H9 (cell line): Measurements from ENCODE around the gene OVCH2. TPM values are rescaled to one million over a fixed set of nuclear protein-coding genes. Genes with fewer than 3 reads are reported as not detected.

Experiments used
- DNase-seq: peaks from one replicate; pipeline ENCODE4 v3.0.0-alpha.2; 2017
- H2AFZ ChIP-seq: one replicate; pipeline ENCODE4 v1.6.1; 2013; ENCODE audit warnings: mild to moderate bottlenecking, low read length, control low read depth, moderate library complexity
- H2AK5ac ChIP-seq: 2 replicates; pipeline ENCODE4 v1.6.1; 2013; ENCODE audit warnings: low read length, control low read depth, mixed read lengths; ENCODE audit not compliant: insufficient read length
- H2BK120ac ChIP-seq: one replicate; pipeline ENCODE4 v1.6.1; 2013; ENCODE audit warnings: low read depth, mild to moderate bottlenecking, low read length, control low read depth, inconsistent platforms; ENCODE audit not compliant: poor library complexity, severe bottlenecking
- H2BK12ac ChIP-seq: 2 replicates; pipeline ENCODE4 v1.6.1; 2013; ENCODE audit warnings: low read length, control low read depth, mixed read lengths, low read depth; ENCODE audit not compliant: insufficient read length
- H2BK15ac ChIP-seq: 2 replicates; pipeline ENCODE4 v1.6.1; 2013; ENCODE audit warnings: low read depth, low read length, control low read depth
- H2BK20ac ChIP-seq: one replicate; pipeline ENCODE4 v1.6.1; 2013; ENCODE audit warnings: low read depth, mild to moderate bottlenecking, low read length, control low read depth, inconsistent platforms; ENCODE audit not compliant: poor library complexity, severe bottlenecking
- H2BK5ac ChIP-seq: 2 replicates; pipeline ENCODE4 v1.6.1; 2013; ENCODE audit warnings: low read length, control low read depth, mixed read lengths; ENCODE audit not compliant: insufficient read length
- H3K14ac ChIP-seq: 2 replicates; pipeline ENCODE4 v1.6.1; 2013; ENCODE audit warnings: low read length, control low read depth; ENCODE audit not compliant: insufficient read depth
- H3K18ac ChIP-seq: 2 replicates; pipeline ENCODE4 v1.6.1; 2013; ENCODE audit warnings: low read depth, mild to moderate bottlenecking, mixed read lengths, low read length, control low read depth; ENCODE audit not compliant: insufficient read length
- H3K23ac ChIP-seq: 2 replicates; pipeline ENCODE4 v1.6.1; 2013; ENCODE audit warnings: low read length, control low read depth, mixed read lengths, low read depth; ENCODE audit not compliant: insufficient read length
- H3K23me2 ChIP-seq: 2 replicates; pipeline ENCODE4 v1.6.1; 2013; ENCODE audit warnings: low read depth, mild to moderate bottlenecking, mixed read lengths, low read length, control low read depth; ENCODE audit not compliant: insufficient read length, poor library complexity, severe bottlenecking
- H3K27ac ChIP-seq: 2 replicates; pipeline ENCODE4 v1.5.1; 2013; ENCODE audit warnings: low read length, control low read depth, mixed read lengths, low read depth; ENCODE audit not compliant: insufficient read length
- H3K27me3 ChIP-seq: 2 replicates; pipeline ENCODE4 v1.6.1; 2013; ENCODE audit warnings: low read length, control low read depth, inconsistent platforms; ENCODE audit not compliant: insufficient read depth
- H3K4ac ChIP-seq: 2 replicates; pipeline ENCODE4 v1.6.1; 2013; ENCODE audit warnings: low read depth, mild to moderate bottlenecking, control low read depth, inconsistent platforms, low read length, moderate library complexity
- H3K4me1 ChIP-seq: 2 replicates; pipeline ENCODE4 v1.6.1; 2013; ENCODE audit warnings: low read length, control low read depth, inconsistent platforms; ENCODE audit not compliant: insufficient read depth
- H3K4me2 ChIP-seq: 2 replicates; pipeline ENCODE4 v1.6.1; 2013; ENCODE audit warnings: low read length, control low read depth, mixed read lengths; ENCODE audit not compliant: insufficient read length, insufficient read depth
- H3K56ac ChIP-seq: 2 replicates; pipeline ENCODE4 v1.6.1; 2013; ENCODE audit warnings: low read depth, mild to moderate bottlenecking, mixed read lengths, low read length, control low read depth; ENCODE audit not compliant: insufficient read length
- H3K79me1 ChIP-seq: 2 replicates; pipeline ENCODE4 v1.6.1; 2013; ENCODE audit warnings: low read depth, mild to moderate bottlenecking, moderate library complexity, low read length, control low read depth, inconsistent platforms; ENCODE audit not compliant: insufficient read depth, poor library complexity, severe bottlenecking
- H3K79me2 ChIP-seq: 2 replicates; pipeline ENCODE4 v1.6.1; 2013; ENCODE audit warnings: low read length, control low read depth, inconsistent platforms; ENCODE audit not compliant: insufficient read depth
- H3K9ac ChIP-seq: 2 replicates; pipeline ENCODE4 v1.6.1; 2013; ENCODE audit warnings: low read length, control low read depth, mixed read lengths; ENCODE audit not compliant: insufficient read length; ENCODE audit errors: extremely low read depth
- H3K9me3 ChIP-seq: one replicate; pipeline ENCODE4 v1.6.1; 2013; ENCODE audit warnings: low read depth, low read length, inconsistent platforms; ENCODE audit not compliant: control insufficient read depth
- H3T11ph ChIP-seq: one replicate; pipeline ENCODE4 v1.6.1; 2013; ENCODE audit warnings: mild to moderate bottlenecking, low read length, control low read depth, inconsistent platforms
- H4K20me1 ChIP-seq: one replicate; pipeline ENCODE4 v1.6.1; 2013; ENCODE audit not compliant: control insufficient read depth, insufficient read length, insufficient read depth
- H4K5ac ChIP-seq: 2 replicates; pipeline ENCODE4 v1.6.1; 2013; ENCODE audit warnings: low read depth, mild to moderate bottlenecking, mixed read lengths, low read length, control low read depth; ENCODE audit not compliant: insufficient read length
- H4K8ac ChIP-seq: replicated peaks from 2 replicates; pipeline ENCODE4 v1.6.1; 2013; ENCODE audit warnings: low read length, control low read depth, mixed read lengths, low read depth; ENCODE audit not compliant: insufficient read length
- H4K91ac ChIP-seq: 2 replicates; pipeline ENCODE4 v1.6.1; 2013; ENCODE audit warnings: low read depth, mild to moderate bottlenecking, moderate library complexity, mixed read lengths, low read length, control low read depth; ENCODE audit not compliant: insufficient read length
- H3K27ac Mint-ChIP-seq, 3 experiments: 2 replicates in 2 of 3; 3 replicates in 1 of 3; pipeline ENCODE4 v1.8.0; 2020 to 2021; ENCODE audit warnings: mixed read lengths in 3 of 3, mild to moderate bottlenecking in 1 of 3, moderate library complexity in 1 of 3
- H3K27me3 Mint-ChIP-seq: 2 replicates; pipeline ENCODE4 v1.8.0; 2021; ENCODE audit warnings: low read depth, mild to moderate bottlenecking, moderate library complexity, mixed read lengths
- H3K36me3 Mint-ChIP-seq, 3 experiments: 2 replicates in 2 of 3; 3 replicates in 1 of 3; pipeline ENCODE4 v1.8.0; 2020 to 2021; ENCODE audit warnings: low read depth in 3 of 3, mixed read lengths in 3 of 3; ENCODE audit not compliant: insufficient read depth in 1 of 3
- H3K4me1 Mint-ChIP-seq, 2 experiments: 2 replicates each; pipeline ENCODE4 v1.8.0; 2020; ENCODE audit warnings: mixed read lengths in 2 of 2
- H3K4me3 Mint-ChIP-seq, 2 experiments: 2 replicates in 1 of 2; 3 replicates in 1 of 2; pipeline ENCODE4 v1.8.0; 2020 to 2021; ENCODE audit warnings: mild to moderate bottlenecking in 2 of 2, mixed read lengths in 2 of 2, moderate library complexity in 1 of 2
- H3K9me3 Mint-ChIP-seq, 2 experiments: 2 replicates in 1 of 2; 3 replicates in 1 of 2; pipeline ENCODE4 v1.8.0; 2020; ENCODE audit warnings: mild to moderate bottlenecking in 2 of 2, mixed read lengths in 2 of 2, moderate library complexity in 1 of 2
- WGBS: extraction: QIAGEN DNeasy Blood & Tissue Kit; methylation state at CpG from one replicate; pipeline ENCODE4 v1.1.7; 2013; ENCODE audit warnings: missing lambda C conversion rate, low lambda C conversion rate, mixed read lengths; ENCODE audit not compliant: insufficient read length; ENCODE audit errors: extremely low coverage; 5-methylcytosine and 5-hydroxymethylcytosine counted together
- total RNA-seq: library from RNA; stranded (reverse); gene quantifications from 2 replicates; pipeline ENCODE4 v1.2.1, GENCODE V29; 2021
- TF ChIP-seq, protein P1 (sequence below): fragments of 200-600 bp; sonication (generic); conservative IDR thresholded peaks from 3 replicates; pipeline ENCODE4 v1.8.0; 2021; ENCODE audit warnings: antibody characterized with exemption, mild to moderate bottlenecking

OVCH2 gene
- total RNA-seq, 1 experiment from 2014 or later: 0.46 TPM

DNA sequence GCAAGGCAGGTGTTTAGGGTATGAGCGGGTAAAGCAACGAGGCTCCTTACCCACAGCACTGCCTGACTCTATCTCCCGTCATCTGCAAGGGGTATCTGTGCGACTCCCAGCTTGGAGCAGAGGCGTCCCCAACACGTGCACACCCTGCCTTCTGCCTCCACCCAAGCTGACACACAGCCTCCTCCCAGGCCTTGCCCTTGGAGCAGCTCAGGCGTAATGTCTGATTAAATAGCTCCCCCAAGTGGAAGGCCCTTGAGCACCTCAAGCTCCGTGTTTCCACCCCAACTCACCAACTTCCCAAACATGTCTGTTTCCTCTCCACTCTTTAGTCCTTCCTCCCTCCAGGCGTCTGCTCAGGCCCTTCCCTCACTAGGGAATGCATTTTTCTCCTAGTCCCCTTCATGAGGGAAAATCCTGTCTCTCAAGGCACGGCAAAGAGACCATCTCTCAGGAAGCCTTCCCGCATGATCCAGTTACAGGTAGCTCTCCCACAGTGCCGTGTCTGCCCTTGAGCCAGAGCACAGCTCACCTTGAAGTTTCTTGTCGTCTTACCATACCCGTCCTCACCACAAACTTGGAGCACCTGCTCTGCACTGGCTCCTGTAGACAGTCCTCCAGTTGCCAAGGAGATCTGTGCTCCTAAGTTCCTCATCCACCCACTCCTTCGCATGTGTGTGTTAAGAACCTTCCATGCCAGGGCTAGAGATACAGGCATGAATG is 48.8 kb downstream of the OVCH2 start:
- H2BK5ac ChIP-seq: no peak overlapping the region
- H3K27ac Mint-ChIP-seq: peak overlapping the region; percentile 4 to 58 (median 52); a peak in 6 of 7 replicates
- H3K79me1 ChIP-seq: no peaks in the 10 kb centered on the region
- no peaks in the 10 kb centered on the region for H3K9me3 ChIP-seq
- H4K8ac ChIP-seq: no peak overlapping the region
- no peaks in the 10 kb centered on the region for H3K27me3 ChIP-seq
- no peaks in the 10 kb centered on the region for H3K27me3 Mint-ChIP-seq
- no peak overlapping the region for H3K27ac ChIP-seq
- H2BK120ac ChIP-seq: no peak overlapping the region
- no peak overlapping the region for H3K18ac ChIP-seq
- H3K14ac ChIP-seq: no peak overlapping the region
- TF ChIP-seq, protein P1, sequence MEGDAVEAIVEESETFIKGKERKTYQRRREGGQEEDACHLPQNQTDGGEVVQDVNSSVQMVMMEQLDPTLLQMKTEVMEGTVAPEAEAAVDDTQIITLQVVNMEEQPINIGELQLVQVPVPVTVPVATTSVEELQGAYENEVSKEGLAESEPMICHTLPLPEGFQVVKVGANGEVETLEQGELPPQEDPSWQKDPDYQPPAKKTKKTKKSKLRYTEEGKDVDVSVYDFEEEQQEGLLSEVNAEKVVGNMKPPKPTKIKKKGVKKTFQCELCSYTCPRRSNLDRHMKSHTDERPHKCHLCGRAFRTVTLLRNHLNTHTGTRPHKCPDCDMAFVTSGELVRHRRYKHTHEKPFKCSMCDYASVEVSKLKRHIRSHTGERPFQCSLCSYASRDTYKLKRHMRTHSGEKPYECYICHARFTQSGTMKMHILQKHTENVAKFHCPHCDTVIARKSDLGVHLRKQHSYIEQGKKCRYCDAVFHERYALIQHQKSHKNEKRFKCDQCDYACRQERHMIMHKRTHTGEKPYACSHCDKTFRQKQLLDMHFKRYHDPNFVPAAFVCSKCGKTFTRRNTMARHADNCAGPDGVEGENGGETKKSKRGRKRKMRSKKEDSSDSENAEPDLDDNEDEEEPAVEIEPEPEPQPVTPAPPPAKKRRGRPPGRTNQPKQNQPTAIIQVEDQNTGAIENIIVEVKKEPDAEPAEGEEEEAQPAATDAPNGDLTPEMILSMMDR: peak; percentile 81
- H3K4me1 Mint-ChIP-seq: peaks cover 5 to 7% of the 10 kb centered on the region in 2 experiments
- H2BK20ac ChIP-seq: no peak overlapping the region
- H2BK12ac ChIP-seq: no peak overlapping the region
- no peak overlapping the region for H2BK15ac ChIP-seq
- no peaks in the 10 kb centered on the region for H3K79me2 ChIP-seq
- DNase-seq: peak; percentile 76
- peaks cover 2 to 30% (median 13%) of the 10 kb centered on the region in 3 experiments; a peak in 6 of 7 replicates for H3K36me3 Mint-ChIP-seq
- no peaks in the 10 kb centered on the region for H4K20me1 ChIP-seq
- no peak overlapping the region; a peak in 1 of 5 replicates for H3K4me3 Mint-ChIP-seq
- no peaks in the 10 kb centered on the region for H3K4me1 ChIP-seq
- no peak overlapping the region for H3K56ac ChIP-seq
- no peak overlapping the region for H3K9ac ChIP-seq
- WGBS: no CpG with 5 or more reads among the region's 15 CpGs
- H3K4ac ChIP-seq: no peak overlapping the region
- H3K4me2 ChIP-seq: no peak overlapping the region
- H3T11ph ChIP-seq: no peak overlapping the region
- H3K9me3 Mint-ChIP-seq: peaks cover 4 to 9% of the 10 kb centered on the region in 2 experiments
- H2AK5ac ChIP-seq: no peak overlapping the region
- H3K23me2 ChIP-seq: no peaks in the 10 kb centered on the region
- no peak overlapping the region for H3K23ac ChIP-seq
- no peak overlapping the region for H4K91ac ChIP-seq
- no peak overlapping the region for H4K5ac ChIP-seq
- H2AFZ ChIP-seq: no peak overlapping the region
